ENCODE data around the gene ADORA2B.

DNA sequence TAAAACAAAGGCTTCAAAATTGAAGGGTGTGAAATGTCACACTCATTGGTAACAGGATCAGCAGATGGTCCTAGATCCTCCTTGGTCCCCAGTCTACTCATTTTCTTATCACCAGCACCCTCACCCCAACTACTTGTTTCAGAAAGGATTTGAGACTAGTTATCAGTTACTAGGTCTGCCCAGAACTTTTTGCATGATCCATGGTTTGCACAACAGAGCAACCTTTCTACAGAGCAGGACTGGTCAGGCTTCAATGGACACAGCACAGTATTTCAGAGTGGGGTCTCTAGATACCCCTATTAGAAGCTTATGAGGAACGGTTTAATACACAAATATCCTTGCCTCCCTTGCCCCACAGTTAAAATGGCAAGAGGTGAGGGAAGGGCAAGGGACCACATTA, 80.3 kb downstream of the ADORA2B start:
- TF ChIP-seq, protein P1, sequence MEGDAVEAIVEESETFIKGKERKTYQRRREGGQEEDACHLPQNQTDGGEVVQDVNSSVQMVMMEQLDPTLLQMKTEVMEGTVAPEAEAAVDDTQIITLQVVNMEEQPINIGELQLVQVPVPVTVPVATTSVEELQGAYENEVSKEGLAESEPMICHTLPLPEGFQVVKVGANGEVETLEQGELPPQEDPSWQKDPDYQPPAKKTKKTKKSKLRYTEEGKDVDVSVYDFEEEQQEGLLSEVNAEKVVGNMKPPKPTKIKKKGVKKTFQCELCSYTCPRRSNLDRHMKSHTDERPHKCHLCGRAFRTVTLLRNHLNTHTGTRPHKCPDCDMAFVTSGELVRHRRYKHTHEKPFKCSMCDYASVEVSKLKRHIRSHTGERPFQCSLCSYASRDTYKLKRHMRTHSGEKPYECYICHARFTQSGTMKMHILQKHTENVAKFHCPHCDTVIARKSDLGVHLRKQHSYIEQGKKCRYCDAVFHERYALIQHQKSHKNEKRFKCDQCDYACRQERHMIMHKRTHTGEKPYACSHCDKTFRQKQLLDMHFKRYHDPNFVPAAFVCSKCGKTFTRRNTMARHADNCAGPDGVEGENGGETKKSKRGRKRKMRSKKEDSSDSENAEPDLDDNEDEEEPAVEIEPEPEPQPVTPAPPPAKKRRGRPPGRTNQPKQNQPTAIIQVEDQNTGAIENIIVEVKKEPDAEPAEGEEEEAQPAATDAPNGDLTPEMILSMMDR (IDR thresholded peaks at IDR 0.05), result no peak
- TF ChIP-seq POLR2A (IDR thresholded peaks at IDR 0.05), result no peak

All from right lobe of liver (tissue), 4 donors.